ENCODE measurements around the gene ZNF891.

DNA sequence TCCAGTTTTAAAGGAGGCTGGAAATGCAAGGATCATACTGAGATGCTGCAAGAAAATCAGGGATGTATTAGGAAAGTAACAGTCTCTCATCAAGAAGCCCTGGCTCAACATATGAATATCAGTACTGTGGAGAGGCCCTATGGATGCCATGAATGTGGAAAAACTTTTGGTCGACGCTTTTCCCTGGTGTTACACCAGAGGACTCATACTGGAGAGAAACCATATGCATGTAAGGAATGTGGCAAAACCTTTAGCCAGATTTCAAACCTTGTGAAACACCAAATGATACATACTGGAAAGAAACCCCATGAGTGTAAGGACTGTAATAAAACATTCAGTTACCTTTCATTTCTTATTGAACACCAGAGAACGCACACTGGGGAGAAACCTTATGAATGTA is 24.5 kb downstream of the ZNF891 start:
- no peak for TF ChIP-seq EZH2phosphoT487 (IDR thresholded peaks at IDR 0.05; ENCODE audit: insufficient read depth, low read depth)
- no peak for TF ChIP-seq EZH2 (IDR thresholded peaks at IDR 0.05; ENCODE audit: insufficient read depth, poor library complexity, severe bottlenecking)

Data from GM23248 (cell line).